Effector memory CD4-positive, alpha-beta T cell (primary cell): ENCODE measurements around the gene UBE2E2.

Experiments used
- DNase-seq, 3 donors: peaks; one replicate each; pipeline ENCODE4 v3.0.0-alpha.2; 2020
- H3K27ac ChIP-seq: 2 replicates; pipeline ENCODE4 v1.7.0; 2013; ENCODE audit warnings: mild to moderate bottlenecking, low read length, moderate library complexity; ENCODE audit not compliant: insufficient read depth, poor library complexity, severe bottlenecking
- H3K27me3 ChIP-seq: replicated peaks from 2 replicates; pipeline ENCODE4 v1.7.0; 2013; ENCODE audit warnings: mild to moderate bottlenecking, low read length; ENCODE audit not compliant: insufficient read depth, control insufficient read depth, poor library complexity, severe bottlenecking
- H3K36me3 ChIP-seq: 2 replicates; pipeline ENCODE4 v1.7.0; 2013; ENCODE audit warnings: mild to moderate bottlenecking, low read length, moderate library complexity; ENCODE audit not compliant: control insufficient read depth, insufficient read depth
- H3K4me1 ChIP-seq: 2 replicates; pipeline ENCODE4 v1.7.0; 2013; ENCODE audit warnings: low read length, mild to moderate bottlenecking; ENCODE audit not compliant: control insufficient read depth, insufficient read depth, poor library complexity, severe bottlenecking
- H3K4me3 ChIP-seq: 2 replicates; pipeline ENCODE4 v1.7.0; 2013; ENCODE audit warnings: low read length, low read depth, mild to moderate bottlenecking; ENCODE audit not compliant: insufficient read depth, poor library complexity, severe bottlenecking
- H3K9me3 ChIP-seq: 2 replicates; pipeline ENCODE4 v1.7.0; 2013; ENCODE audit warnings: mild to moderate bottlenecking, low read length, moderate library complexity; ENCODE audit not compliant: control insufficient read depth
- total RNA-seq, 3 donors: gene quantifications; one replicate each; lab custom pipeline; 2026; lab: John Stamatoyannopoulos, UW

UBE2E2 gene
- total RNA-seq, result 0.35 to 0.97 (median 0.52) reads per million in 3 donors

DNA sequence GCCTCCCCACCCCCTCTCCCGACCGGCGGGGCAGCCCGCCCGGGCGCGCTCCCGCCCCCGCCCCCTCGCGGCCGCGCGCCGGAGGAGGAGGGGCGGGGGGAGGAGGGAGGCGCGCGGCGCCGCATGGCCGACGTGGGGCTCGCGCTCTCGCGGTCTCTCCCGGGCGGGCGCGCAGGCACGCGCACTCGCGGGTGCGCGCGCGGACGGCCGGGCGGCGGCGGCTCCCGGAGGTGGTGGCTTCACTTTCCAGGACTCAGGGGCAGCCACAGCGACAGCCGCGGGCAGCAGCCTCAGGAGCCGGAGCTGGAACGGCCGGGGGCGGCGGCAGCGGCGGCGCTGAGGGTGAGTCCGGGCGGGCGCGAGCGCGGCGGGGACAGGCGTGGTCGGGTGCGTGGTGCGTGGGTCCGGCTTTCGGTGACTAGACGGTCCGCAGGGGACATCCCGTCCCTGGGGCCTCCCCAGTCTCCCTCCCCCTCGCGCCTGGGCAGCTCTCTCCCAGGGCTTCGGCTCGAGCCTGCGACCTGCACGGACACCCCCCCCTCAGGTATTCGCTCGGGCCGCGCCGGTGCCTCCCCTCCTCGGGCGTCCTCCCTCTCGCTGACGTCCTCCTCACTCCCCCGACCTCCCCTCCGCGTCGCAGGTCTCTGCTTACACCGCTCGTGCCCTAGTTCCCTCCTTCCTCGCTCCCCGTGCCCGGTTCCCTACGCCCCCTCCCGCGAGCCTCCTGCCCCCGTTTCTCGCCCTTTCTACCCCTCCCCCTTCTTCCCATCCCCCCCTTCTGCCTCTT is at the start of gene UBE2E2:
UBE2E2 (plus strand) TSS at position 407 of the 787 bp plus-strand sequence.
- Histone ChIP-seq H3K27me3 (peaks cover 6% of the 10 kb centered on the region), H3K27ac (no peak within 1 kb of the TSS), H3K9me3 (no peaks in the 10 kb centered on the region), H3K4me1 (peaks cover 2% of the 10 kb centered on the region), H3K36me3 (no peaks in the 10 kb centered on the region), H3K4me3 (peak within 1 kb of the TSS; percentile 65)
- peak in 1 of 3 donors; percentile 2 for DNase-seq

DNA sequence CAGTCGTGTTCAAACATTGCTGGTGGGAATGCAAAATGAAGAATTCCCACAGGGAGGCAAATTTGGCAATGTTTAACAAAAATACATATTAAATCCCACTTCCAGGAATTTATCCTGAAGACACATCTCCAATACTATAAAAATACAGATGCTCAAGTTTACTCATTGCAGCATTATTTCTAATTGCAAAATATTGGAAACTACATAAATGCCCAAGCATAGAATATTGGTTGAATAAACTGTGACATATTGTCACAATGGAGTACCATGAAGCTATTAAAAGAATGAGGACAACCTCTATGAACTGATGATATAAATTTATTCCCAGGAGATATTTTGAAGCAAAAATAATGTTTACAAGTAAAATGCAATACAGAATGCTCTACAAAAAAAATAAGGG is 49.7 kb upstream of the UBE2E2 start:
- Histone ChIP-seq H3K4me3 (no peak overlapping the region), H3K27ac (no peak overlapping the region), H3K9me3 (no peaks in the 10 kb centered on the region), H3K4me1 (no peaks in the 10 kb centered on the region), H3K36me3 (no peaks in the 10 kb centered on the region), H3K27me3 (no peaks in the 10 kb centered on the region)
- no peak for DNase-seq

DNA sequence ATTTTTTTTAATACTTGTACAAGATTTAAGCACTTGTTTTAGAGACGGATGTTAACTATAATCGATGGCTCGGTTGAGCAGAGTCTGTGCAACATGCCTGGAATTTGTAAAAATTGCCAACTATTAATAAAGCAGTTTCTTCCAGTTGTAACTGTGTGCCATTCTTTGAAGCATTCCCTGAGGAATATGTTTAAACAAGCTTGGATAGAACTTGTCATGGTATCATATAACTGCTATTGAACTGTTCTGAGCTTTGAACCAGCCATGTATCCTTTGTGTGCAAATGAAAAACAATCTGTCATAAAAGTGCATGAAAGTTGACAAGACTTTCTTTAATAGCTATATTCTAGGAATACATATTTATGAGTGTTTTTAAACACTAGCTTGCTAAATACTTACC is 45.8 kb upstream of the UBE2E2 start:
- no peaks in the 10 kb centered on the region for H3K4me1 ChIP-seq
- H3K4me3 ChIP-seq, result no peak overlapping the region
- H3K27ac ChIP-seq, result no peak overlapping the region
- H3K9me3 ChIP-seq, result no peaks in the 10 kb centered on the region
- H3K27me3 ChIP-seq, result no peaks in the 10 kb centered on the region
- no peak for DNase-seq
- H3K36me3 ChIP-seq, result no peaks in the 10 kb centered on the region

DNA sequence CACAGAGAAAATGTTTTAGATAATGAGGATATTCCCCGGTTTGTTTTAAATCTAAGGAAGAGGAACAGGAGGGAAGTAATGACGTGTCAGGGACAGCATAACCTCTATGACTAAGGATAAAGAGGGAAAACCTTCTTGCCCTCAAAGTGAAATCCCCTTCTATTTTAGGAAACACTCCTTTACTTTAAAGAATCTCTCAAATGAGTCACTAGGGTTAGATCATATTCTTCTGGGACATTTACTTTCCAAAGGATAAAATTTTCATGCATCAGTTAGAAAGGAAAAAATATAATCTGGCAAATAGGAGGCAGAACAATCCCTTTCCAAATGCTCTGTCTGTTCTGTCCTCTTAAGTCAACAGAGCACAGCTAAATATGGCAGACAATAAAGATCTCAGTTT is 43.2 kb upstream of the UBE2E2 start:
- Histone ChIP-seq H3K9me3 (no peaks in the 10 kb centered on the region), H3K27me3 (no peaks in the 10 kb centered on the region), H3K36me3 (no peaks in the 10 kb centered on the region), H3K4me1 (no peaks in the 10 kb centered on the region), H3K4me3 (no peak overlapping the region), H3K27ac (no peak overlapping the region)
- DNase-seq, result no peak

DNA sequence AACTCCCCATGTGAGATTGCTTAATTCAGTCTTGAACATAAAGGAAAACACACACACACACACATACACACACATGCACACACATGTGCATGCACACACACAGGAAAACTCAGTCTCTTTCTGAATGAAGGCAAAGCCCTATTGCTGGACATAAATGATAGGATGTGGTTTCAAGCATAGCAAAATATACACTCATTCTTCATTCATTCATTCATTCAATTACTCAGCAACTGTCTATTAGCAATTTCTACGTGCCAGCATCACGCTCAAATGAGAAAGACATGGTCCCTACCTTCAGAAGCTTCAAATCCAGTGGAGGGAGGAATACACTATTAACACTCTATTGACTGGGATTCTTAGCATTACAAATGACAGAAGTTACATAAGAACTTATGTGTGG is 41.8 kb upstream of the UBE2E2 start:
- no peak for DNase-seq
- H3K36me3 ChIP-seq, result no peaks in the 10 kb centered on the region

DNA sequence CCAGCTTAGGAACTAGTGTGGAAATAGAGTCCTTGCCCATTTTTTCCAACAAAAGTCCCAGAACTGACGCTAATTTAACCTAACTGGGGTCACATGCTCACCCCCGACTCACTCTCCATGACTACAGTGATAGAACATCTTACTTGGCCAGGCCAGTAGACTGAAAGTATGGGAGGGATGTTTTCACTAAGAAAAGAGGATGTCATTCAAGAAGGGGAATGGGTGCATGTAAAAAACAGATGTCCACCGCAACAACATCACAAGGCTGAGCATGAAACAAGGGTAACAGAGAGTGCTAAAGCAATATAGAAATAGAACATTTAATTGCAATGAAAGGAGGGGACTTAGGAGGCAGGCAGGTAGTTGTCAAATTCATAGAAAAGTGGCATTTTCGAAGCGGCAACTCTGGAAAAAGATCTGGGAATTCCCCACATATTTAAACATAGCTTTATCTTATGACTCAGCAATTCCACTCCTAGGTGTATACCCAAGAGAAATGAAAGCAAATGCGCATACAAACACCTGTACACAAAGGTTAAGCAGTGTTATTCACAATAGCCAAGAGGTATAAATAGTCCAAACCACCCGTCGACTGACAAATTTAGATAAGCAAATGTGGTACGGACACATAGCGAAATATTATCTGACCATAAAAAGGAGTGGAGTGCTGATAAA is 41.1 kb upstream of the UBE2E2 start:
- Histone ChIP-seq H3K9me3 (no peaks in the 10 kb centered on the region), H3K27ac (no peak overlapping the region), H3K27me3 (no peaks in the 10 kb centered on the region), H3K4me3 (no peak overlapping the region), H3K4me1 (no peaks in the 10 kb centered on the region), H3K36me3 (no peaks in the 10 kb centered on the region)
- DNase-seq, result no peak

More for the DNA sequence above, 41.8 kb upstream of the UBE2E2 start:
- no peak overlapping the region for H3K4me3 ChIP-seq
- H3K27ac ChIP-seq, result no peak overlapping the region
- no peaks in the 10 kb centered on the region for H3K9me3 ChIP-seq
- no peaks in the 10 kb centered on the region for H3K27me3 ChIP-seq
- H3K4me1 ChIP-seq, result no peaks in the 10 kb centered on the region

DNA sequence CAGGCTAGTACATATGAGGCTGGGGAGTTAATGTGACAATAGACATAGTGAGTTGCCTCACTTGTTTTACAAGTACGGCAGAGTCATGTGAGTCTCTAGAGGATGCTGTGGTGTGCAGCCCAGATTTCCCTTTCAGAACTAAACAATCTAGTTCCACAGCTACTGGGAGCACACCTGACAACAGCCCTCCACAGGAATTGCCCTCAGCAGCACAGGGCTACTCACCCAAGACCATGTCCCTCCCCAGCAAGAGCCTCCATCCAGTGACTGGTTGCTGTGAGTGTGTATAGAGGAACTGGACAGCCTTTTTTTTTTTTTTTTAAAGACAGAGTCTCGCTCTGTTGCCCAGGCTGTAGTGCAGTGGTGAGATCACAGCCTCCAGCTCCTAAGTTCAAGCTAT is 40.2 kb upstream of the UBE2E2 start:
- no peak overlapping the region for H3K4me3 ChIP-seq
- H3K36me3 ChIP-seq, result no peaks in the 10 kb centered on the region
- H3K4me1 ChIP-seq, result no peaks in the 10 kb centered on the region
- no peak for DNase-seq
- H3K9me3 ChIP-seq, result no peaks in the 10 kb centered on the region
- H3K27me3 ChIP-seq, result no peaks in the 10 kb centered on the region
- no peak overlapping the region for H3K27ac ChIP-seq

DNA sequence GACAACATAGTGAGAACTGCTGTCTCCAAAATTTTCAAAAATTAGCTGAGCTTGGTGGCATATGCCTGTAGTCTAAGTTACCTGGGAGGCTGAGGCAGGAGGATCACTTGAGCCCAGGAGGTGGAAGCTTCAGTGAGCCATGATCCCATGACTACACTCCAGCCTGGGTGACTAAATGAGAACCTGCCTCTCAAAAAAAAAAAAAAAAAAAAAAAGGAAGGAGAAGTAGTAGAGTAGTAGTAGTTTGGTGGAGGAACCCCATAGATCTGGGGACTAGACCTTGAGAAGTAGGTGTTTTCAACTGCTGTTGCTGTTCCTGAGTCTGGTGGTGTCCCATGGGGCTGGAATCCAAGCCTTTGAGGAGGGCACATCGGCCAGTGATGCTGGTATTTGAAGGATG is 38.4 kb upstream of the UBE2E2 start:
- Histone ChIP-seq H3K9me3 (no peaks in the 10 kb centered on the region), H3K27me3 (no peaks in the 10 kb centered on the region), H3K4me1 (no peaks in the 10 kb centered on the region), H3K27ac (no peak overlapping the region), H3K36me3 (no peaks in the 10 kb centered on the region), H3K4me3 (no peak overlapping the region)
- no peak for DNase-seq

DNA sequence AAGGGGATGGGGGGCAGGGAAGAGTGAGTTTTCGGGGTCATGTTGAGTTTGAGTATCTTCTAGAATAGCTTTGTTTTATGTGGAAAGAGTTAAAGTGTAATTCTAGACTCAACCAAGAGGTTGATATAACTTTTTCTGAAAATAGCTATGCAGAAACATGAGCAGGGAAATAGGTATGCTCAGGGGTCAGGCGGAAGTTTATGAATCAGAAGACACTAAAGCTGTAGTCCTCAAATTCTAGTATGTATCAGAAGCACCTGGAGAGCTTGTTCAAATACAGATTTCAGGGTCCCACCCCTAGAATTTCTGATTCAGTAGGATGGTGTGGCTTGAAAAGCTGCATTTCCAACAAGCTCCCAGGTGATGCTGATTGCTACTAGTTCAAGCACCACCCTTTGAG is 37.6 kb upstream of the UBE2E2 start:
- no peaks in the 10 kb centered on the region for H3K4me1 ChIP-seq
- DNase-seq, result no peak
- H3K4me3 ChIP-seq, result no peak overlapping the region
- no peaks in the 10 kb centered on the region for H3K36me3 ChIP-seq
- H3K27ac ChIP-seq, result no peak overlapping the region
- no peaks in the 10 kb centered on the region for H3K27me3 ChIP-seq
- no peaks in the 10 kb centered on the region for H3K9me3 ChIP-seq

DNA sequence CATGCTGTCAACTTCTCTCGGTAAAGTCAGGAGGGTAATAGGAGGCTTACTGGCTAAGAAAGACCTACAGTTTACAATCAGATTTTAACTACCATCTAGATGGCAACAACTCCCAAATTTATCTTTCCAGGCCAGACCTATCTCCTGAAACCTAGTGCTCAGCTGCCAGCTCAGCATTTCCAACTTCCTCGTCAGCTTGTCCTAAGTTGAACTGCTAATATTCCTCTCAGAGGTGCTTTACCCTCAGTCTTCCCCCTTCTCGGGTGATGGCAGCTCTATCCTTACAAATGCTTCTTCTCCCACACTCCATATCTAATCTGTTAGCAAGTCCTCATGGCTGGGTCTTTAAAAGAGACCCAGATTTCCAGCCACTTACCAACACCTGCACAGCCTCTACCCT is 36.9 kb upstream of the UBE2E2 start:
- Histone ChIP-seq H3K9me3 (no peaks in the 10 kb centered on the region), H3K4me1 (no peaks in the 10 kb centered on the region), H3K27ac (no peak overlapping the region), H3K36me3 (no peaks in the 10 kb centered on the region), H3K4me3 (no peak overlapping the region), H3K27me3 (no peaks in the 10 kb centered on the region)
- DNase-seq, result no peak
